Kidney epithelial cell (primary cell): ENCODE data around the gene SLC16A1. TPM values are rescaled to one million over a fixed set of nuclear protein-coding genes. Genes with fewer than 3 reads are reported as not detected.
"Not testable (repeated sequence)": the region's sequence is repeated elsewhere in the genome, so short reads cannot be mapped to it uniquely, and the experiment has no call there.

Experiments used
- DNase-seq: peaks from one replicate; pipeline ENCODE4 v3.0.0-alpha.2; 2010; ENCODE audit warnings: low read depth
- H3K27me3 ChIP-seq: 2 replicates; pipeline ENCODE4 v1.6.0; 2011; ENCODE audit warnings: low read length; ENCODE audit not compliant: control insufficient read depth, insufficient read depth
- H3K36me3 ChIP-seq: 2 replicates; pipeline ENCODE4 v1.5.1; 2011; ENCODE audit warnings: low read length; ENCODE audit not compliant: control insufficient read depth, insufficient read depth
- H3K4me3 ChIP-seq: 2 replicates; pipeline ENCODE4 v1.5.1; 2011; ENCODE audit warnings: low read depth, mild to moderate bottlenecking, control low read depth, low read length
- CTCF ChIP-seq: IDR thresholded peaks from 2 replicates; pipeline ENCODE4 v1.5.1; 2011; ENCODE audit warnings: mild to moderate bottlenecking, moderate library complexity, low read length, control low read depth, inconsistent platforms; ENCODE audit not compliant: insufficient read depth, poor library complexity, severe bottlenecking
- total RNA-seq: library from RNA; depleted of rRNA; stranded (reverse); fragments of >200 nt; gene quantifications from 2 replicates; pipeline ENCODE4 v1.2.3, GENCODE V29; 2015

SLC16A1 gene
- total RNA-seq, 1 donor from 2014 or later: 93.6 TPM

DNA sequence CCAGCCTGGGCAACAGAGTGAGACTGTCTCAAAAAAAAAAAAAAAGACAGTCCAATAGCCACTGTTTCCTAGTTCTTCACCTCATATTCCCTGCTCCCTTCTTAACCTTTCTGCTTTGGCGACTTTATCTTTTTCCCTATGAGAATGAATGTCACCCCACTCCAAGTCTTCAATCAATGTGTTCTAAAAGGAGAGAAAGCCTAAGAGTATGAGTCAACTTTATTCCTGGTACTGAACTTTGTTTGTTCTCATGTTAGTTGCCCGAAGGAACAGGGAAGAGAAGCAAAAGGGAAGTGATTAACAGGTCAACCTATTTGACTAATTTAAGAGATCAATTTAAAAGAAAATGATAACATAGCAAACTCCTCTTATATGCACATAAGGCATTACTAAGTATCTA is 39.9 kb upstream of the SLC16A1 start:
- TF ChIP-seq CTCF: no peak
- no peak for DNase-seq
- no peaks in the 10 kb centered on the region for H3K27me3 ChIP-seq

GRCh38 chr1:112995021-112995420 is 39.0 kb upstream of the SLC16A1 start:
- not testable (repeated sequence) for DNase-seq, H3K36me3 ChIP-seq, H3K4me3 ChIP-seq, H3K27me3 ChIP-seq

More for the DNA sequence above, 39.9 kb upstream of the SLC16A1 start:
- H3K4me3 ChIP-seq: no peak overlapping the region
- H3K36me3 ChIP-seq: no peaks in the 10 kb centered on the region

GRCh38 chr1:112992780-112993179 is 36.8 kb upstream of the SLC16A1 start:
- no peak for TF ChIP-seq CTCF
- Histone ChIP-seq H3K4me3 (no peak overlapping the region), H3K27me3 (no peaks in the 10 kb centered on the region), H3K36me3 (no peaks in the 10 kb centered on the region)
- DNase-seq: no peak

DNA sequence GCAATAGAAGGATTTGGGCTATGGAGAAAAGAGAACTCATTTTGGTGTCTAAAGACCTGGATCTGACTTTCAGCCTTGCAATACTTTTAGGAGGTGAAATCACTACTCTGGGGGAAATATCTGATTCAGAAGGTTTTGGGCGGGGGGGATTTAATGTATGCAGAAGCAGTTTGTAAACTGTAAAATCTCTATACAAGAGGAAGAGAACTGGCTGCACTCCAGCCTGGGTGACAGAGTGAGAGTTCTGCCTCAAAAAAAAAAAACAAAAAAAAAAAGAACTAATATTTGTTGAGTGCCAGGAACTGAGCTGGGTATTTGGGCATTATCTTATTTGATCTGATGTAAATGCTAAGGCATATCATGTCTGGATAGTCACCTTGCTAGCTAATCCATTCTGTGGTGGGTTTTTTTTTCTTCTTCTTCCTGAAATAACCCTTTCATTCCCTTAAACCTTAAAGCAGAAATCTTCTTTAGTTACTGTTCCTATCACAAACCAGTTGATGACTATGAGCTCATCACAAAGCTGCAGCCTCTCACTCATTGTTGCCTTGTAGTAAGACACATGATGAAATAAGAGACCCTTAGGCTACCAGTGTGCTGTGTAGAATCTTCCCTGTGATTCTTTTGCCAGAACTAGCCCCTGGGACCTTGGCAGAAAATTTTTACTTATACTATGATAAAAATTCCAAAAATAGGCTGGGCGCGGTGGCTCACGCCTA is 35.6 kb upstream of the SLC16A1 start:
- H3K36me3 ChIP-seq: no peaks in the 10 kb centered on the region

DNA sequence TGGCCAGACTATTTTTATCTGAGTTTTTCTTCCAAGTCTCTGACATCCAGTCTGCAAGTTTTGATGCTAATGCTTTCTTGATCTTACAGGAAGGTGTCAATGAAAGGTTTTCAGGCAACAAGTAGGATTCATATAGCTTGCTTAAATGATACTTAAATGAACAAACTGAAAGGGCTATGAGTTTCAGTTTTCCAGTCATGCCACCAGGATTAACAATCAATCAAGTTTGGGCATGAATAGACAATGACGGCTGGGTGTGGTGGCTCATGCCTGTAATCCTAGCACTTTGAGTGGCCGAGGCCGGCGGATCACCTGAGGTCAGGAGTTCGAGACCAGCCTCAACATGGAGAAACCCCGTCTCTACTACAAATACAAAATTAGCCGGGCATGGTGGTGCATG is 34.3 kb upstream of the SLC16A1 start:
- H3K27me3 ChIP-seq: no peaks in the 10 kb centered on the region
- no peak overlapping the region for H3K4me3 ChIP-seq
- DNase-seq: no peak
- no peak for TF ChIP-seq CTCF
- no peaks in the 10 kb centered on the region for H3K36me3 ChIP-seq

More for the DNA sequence above, 35.6 kb upstream of the SLC16A1 start:
- TF ChIP-seq CTCF: no peak
- Histone ChIP-seq H3K4me3 (no peak overlapping the region), H3K27me3 (no peaks in the 10 kb centered on the region)
- no peak for DNase-seq

DNA sequence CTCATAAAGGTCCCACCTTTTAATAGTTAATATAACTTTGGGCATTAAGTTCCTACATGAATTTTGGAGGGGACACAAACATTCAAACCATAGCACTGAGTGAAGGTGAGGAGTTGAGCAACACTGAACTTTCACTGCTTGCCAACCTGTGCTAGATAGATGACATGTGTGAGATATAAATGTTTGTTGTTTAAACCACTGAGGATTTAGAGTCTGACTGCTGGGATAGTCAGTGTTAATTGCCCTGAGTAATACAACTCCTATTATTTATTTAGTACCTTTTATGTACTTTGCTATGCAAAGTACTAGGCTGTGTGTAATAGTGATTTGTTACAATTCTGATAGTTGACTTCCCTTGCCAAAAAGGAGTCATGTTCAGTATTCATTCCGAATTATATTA is 32.4 kb upstream of the SLC16A1 start:
- no peak overlapping the region for H3K4me3 ChIP-seq
- DNase-seq: no peak
- no peaks in the 10 kb centered on the region for H3K36me3 ChIP-seq
- H3K27me3 ChIP-seq: no peaks in the 10 kb centered on the region
- no peak for TF ChIP-seq CTCF
